KOPT-K1 (cell line): ENCODE measurements around the gene ZNF426.
"Not testable (repeated sequence)": the region's sequence is repeated elsewhere in the genome, so short reads cannot be mapped to it uniquely, and the experiment has no call there.

ENCODE experiments used
- H3K27ac ChIP-seq: fragments of 200-600 bp; sonication (generic); 2 replicates; pipeline ENCODE4 v1.5.1; 2016; ENCODE audit warnings: antibody characterized with exemption, mild to moderate bottlenecking, low read depth, low read length; ENCODE audit not compliant: poor library complexity, severe bottlenecking
- H3K36me3 ChIP-seq: fragments of 200-600 bp; sonication (generic); 2 replicates; pipeline ENCODE4 v1.5.1; 2017; ENCODE audit warnings: antibody characterized with exemption, mild to moderate bottlenecking, low read length, moderate library complexity; ENCODE audit not compliant: insufficient read depth
- H3K9me3 ChIP-seq: fragments of 200-600 bp; sonication (generic); 2 replicates; pipeline ENCODE4 v1.5.1; 2017; ENCODE audit warnings: antibody characterized with exemption, low read length, mild to moderate bottlenecking; ENCODE audit not compliant: insufficient read depth, poor library complexity, severe bottlenecking

Gene ZNF426

DNA sequence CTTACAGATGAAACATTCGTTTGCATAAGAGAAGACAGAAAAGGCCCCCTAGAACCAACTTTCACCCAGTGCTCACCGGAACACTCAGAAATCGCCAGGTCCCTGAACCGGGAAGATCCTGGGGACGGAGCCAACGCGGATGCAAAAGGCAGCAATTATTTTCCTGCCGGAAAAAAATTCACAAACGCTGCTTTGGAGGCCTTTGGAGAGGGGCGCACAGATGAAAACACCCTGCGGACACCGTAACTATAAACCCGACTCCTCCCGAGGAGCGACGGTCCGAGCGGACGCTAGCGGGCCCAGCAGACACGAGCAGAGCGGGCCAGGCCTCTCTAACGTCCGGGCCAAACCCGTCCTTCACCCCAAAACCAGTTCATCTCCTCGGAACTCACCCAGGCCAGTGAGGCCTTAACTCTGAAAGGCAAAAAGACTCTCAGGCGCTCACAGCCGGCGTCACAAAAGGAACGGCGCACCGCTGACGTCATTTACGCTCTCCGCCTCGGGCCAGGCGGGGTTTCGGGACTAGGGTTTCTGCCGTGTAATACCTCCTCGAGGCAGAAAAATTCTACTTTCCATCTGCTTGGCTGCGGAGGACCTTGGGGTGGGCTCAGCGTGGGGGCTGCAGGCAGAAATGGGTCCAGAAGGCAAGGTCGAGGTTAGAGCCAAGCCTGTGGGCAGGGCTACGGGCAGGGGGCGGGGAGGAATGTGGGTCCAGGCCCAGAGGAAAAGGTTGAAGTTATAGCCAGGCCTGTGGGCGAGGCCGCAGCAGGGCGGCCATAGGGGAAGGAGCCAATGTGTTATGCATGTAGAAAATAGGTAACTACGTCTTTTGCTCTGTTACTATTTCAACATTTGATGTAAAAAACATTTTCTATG is at the start of gene ZNF426:
TSS of gene ZNF426 (minus strand) at position 463 of the 876 bp plus-strand sequence. CDS start 2,413 bp downstream, outside the sequence.
- peak within 1 kb of the TSS; percentile 68 for H3K27ac ChIP-seq

GRCh38 chr19:9586764-9587163 is 48.3 kb upstream of the ZNF426 start:
- H3K9me3 ChIP-seq, result peaks cover 9% of the 10 kb centered on the region
- H3K36me3 ChIP-seq, result peaks cover 9% of the 10 kb centered on the region
- H3K27ac ChIP-seq, result no peak overlapping the region

More for the DNA sequence above, at the start of gene ZNF426:
- H3K36me3 ChIP-seq, result peaks cover 33% of the 10 kb centered on the region
- peaks cover 34% of the 10 kb centered on the region for H3K9me3 ChIP-seq

GRCh38 chr19:9584073-9584833 is 45.8 kb upstream of the ZNF426 start, which contains the start of gene ZNF121:
TSS of gene ZNF121 (minus strand) at chr19:9584504. CDS start at chr19:9568097, 16,407 bp downstream.
- Histone ChIP-seq H3K9me3 (peaks cover 34% of the 10 kb centered on the region), H3K27ac (peak within 1 kb of the TSS; percentile 97), H3K36me3 (peaks cover 34% of the 10 kb centered on the region)

GRCh38 chr19:9582081-9582725 is 43.8 kb upstream of the ZNF426 start:
- peaks cover 55% of the 10 kb centered on the region for H3K9me3 ChIP-seq
- not testable (repeated sequence) for H3K27ac ChIP-seq
- H3K36me3 ChIP-seq, result peaks cover 55% of the 10 kb centered on the region

GRCh38 chr19:9580728-9581127 is 42.3 kb upstream of the ZNF426 start:
- Histone ChIP-seq H3K27ac (no peak overlapping the region), H3K36me3 (peaks cover 67% of the 10 kb centered on the region), H3K9me3 (peaks cover 70% of the 10 kb centered on the region)

DNA sequence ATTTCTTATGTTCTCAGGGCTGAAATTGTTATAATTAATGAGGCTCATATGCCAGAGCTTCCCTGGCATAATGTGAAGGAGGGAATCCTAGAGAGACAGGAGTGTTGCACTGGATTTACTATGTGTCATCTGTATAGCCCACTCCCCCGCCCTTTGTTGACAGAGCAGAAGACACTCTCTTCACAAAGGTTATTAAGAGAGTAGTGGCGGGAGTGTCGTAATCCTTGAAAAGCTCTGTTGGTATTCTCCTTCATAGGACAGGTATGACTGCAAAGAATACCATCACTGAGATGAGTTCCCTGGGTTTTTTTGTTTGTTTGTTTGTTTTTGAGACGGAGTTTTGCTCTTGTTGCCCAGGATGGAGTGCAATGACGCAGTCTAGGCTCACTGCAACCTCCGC is 31.8 kb upstream of the ZNF426 start:
- Histone ChIP-seq H3K36me3 (peaks cover 100% of the 10 kb centered on the region), H3K9me3 (peaks cover 100% of the 10 kb centered on the region), H3K27ac (no peak overlapping the region)

GRCh38 chr19:9566729-9567128 is 28.3 kb upstream of the ZNF426 start:
- no peak overlapping the region for H3K27ac ChIP-seq
- peaks cover 100% of the 10 kb centered on the region for H3K36me3 ChIP-seq
- peaks cover 100% of the 10 kb centered on the region for H3K9me3 ChIP-seq

- Histone ChIP-seq H3K9me3 (peaks cover 100% of the 10 kb centered on the region), H3K36me3 (peaks cover 100% of the 10 kb centered on the region), H3K27ac (no peak overlapping the region)
These were observed 27.7 kb upstream of the ZNF426 start for GRCh38 chr19:9565900-9566705.

GRCh38 chr19:9552536-9553274 is 14.3 kb upstream of the ZNF426 start:
- no peaks in the 10 kb centered on the region for H3K36me3 ChIP-seq
- H3K9me3 ChIP-seq, result peaks cover 58% of the 10 kb centered on the region
- no peak overlapping the region for H3K27ac ChIP-seq

GRCh38 chr19:9547870-9548269 is 9.4 kb upstream of the ZNF426 start:
- no peak overlapping the region for H3K27ac ChIP-seq
- peaks cover 32% of the 10 kb centered on the region for H3K9me3 ChIP-seq
- no peaks in the 10 kb centered on the region for H3K36me3 ChIP-seq

DNA sequence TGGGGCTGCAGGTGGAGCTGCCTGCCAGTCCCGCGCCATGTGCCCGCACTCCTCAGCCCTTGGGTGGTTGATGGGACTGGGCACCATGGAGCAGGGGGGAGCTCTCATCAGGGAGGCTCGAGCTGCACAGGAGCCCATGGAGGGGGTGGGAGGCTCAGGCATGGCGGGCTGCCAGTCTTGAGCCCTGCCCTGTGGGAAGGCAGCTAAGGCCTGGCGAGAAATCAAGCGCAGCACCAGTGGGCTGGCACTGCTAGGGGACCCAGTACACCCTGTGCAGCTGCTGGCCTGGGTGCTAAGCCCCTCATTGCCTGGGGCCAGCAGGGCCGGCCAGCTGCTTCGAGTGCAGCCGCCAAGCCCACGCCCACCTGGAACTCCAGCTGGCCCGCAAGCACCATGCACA is 2.8 kb upstream of the ZNF426 start:
- H3K9me3 ChIP-seq, result peaks cover 19% of the 10 kb centered on the region
- not testable (repeated sequence) for H3K36me3 ChIP-seq, H3K27ac ChIP-seq

GRCh38 chr19:9539921-9540320 is 1.5 kb upstream of the ZNF426 start:
- peaks cover 18% of the 10 kb centered on the region for H3K36me3 ChIP-seq
- H3K9me3 ChIP-seq, result peaks cover 26% of the 10 kb centered on the region
- not testable (repeated sequence) for H3K27ac ChIP-seq

DNA sequence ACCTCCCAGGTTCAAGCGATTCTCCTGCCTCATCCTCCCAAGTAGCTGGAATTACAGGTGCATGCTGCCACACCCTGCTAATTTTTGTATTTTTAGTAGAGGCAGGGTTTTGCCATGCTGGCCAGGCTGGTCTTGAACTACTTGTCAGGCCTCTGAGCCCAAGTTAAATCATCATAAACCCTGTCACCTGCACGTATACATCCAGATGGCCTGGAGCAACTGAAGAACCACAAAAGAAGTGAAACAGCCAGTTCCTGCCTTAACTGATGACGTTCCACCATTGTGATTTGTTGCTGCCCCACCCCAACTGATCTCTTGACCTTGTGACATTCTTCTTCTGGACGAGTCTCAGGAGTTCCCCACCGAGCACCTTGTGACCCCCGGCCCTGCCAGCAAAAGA is 756 bp upstream of the ZNF426 start:
- Histone ChIP-seq H3K9me3 (peaks cover 26% of the 10 kb centered on the region), H3K36me3 (peaks cover 25% of the 10 kb centered on the region)
- H3K27ac ChIP-seq, result not testable (repeated sequence)

GRCh38 chr19:9535934-9536333 is 2.5 kb downstream of the ZNF426 start:
- Histone ChIP-seq H3K36me3 (peaks cover 58% of the 10 kb centered on the region), H3K9me3 (peaks cover 51% of the 10 kb centered on the region), H3K27ac (no peak overlapping the region)
